Keratinocyte (primary cell): ENCODE data around the gene NXT1. TPM values are rescaled to one million over a fixed set of nuclear protein-coding genes. Genes with fewer than 3 reads are reported as not detected.

Source experiments
- DNase-seq: peaks from one replicate; pipeline ENCODE4 v3.0.0-alpha.2; 2011; ENCODE audit warnings: low read depth, missing footprints, low spot score
- FAIRE-seq: peaks from 2 replicates; lab custom pipeline; 2011; peaks lifted over from hg19 to GRCh38; lab: Jason Lieb, UNC
- H2AFZ ChIP-seq: 2 replicates; pipeline ENCODE4 v1.6.0; 2012; ENCODE audit warnings: low read length, control low read depth, inconsistent platforms; ENCODE audit not compliant: control insufficient read depth
- H3K27ac ChIP-seq: 2 replicates; pipeline ENCODE4 v1.5.1; 2011; ENCODE audit warnings: low read length; ENCODE audit not compliant: control insufficient read depth, insufficient read depth
- H3K27me3 ChIP-seq: 3 replicates; pipeline ENCODE4 v1.6.0; 2011; ENCODE audit warnings: low read length; ENCODE audit not compliant: control insufficient read depth, insufficient read depth; ENCODE audit errors: extremely low read depth
- H3K36me3 ChIP-seq, 2 experiments: 2 replicates in 1 of 2; 3 replicates in 1 of 2; pipeline ENCODE4 v1.5.1; 2011; ENCODE audit warnings: low read length in 2 of 2, mild to moderate bottlenecking in 1 of 2; ENCODE audit not compliant: control insufficient read depth in 2 of 2, insufficient read depth in 2 of 2; ENCODE audit errors: extremely low read depth in 1 of 2
- H3K4me1 ChIP-seq: 3 replicates; pipeline ENCODE4 v1.5.1; 2011; ENCODE audit warnings: low read length; ENCODE audit not compliant: control insufficient read depth, insufficient read depth; ENCODE audit errors: extremely low read depth
- H3K4me2 ChIP-seq: 3 replicates; pipeline ENCODE4 v1.6.0; 2011; ENCODE audit warnings: low read depth, low read length; ENCODE audit not compliant: control insufficient read depth, insufficient read depth; ENCODE audit errors: extremely low read depth
- H3K4me3 ChIP-seq, 3 experiments: fragments of 200-600 bp in 1 of 3; sonication (generic) in 1 of 3; 2 replicates in 2 of 3; 3 replicates in 1 of 3; pipeline ENCODE4 v1.5.1; 2011 to 2016; ENCODE audit warnings: low read length in 3 of 3, mild to moderate bottlenecking in 3 of 3, control low read depth in 2 of 3, inconsistent platforms in 1 of 3, low read depth in 1 of 3, mixed read lengths in 1 of 3, mixed run types in 1 of 3, moderate library complexity in 1 of 3; ENCODE audit not compliant: control insufficient read depth in 2 of 3, insufficient read depth in 2 of 3; ENCODE audit errors: extremely low read depth in 1 of 3
- H3K79me2 ChIP-seq: 2 replicates; pipeline ENCODE4 v1.6.0; 2012; ENCODE audit warnings: low read length; ENCODE audit not compliant: control insufficient read depth, insufficient read depth
- H3K9ac ChIP-seq: 3 replicates; pipeline ENCODE4 v1.6.0; 2011; ENCODE audit warnings: low read length; ENCODE audit not compliant: control insufficient read depth, insufficient read depth; ENCODE audit errors: extremely low read depth
- H3K9me1 ChIP-seq: 3 replicates; pipeline ENCODE4 v1.6.0; 2011; ENCODE audit warnings: low read length; ENCODE audit not compliant: control insufficient read depth, insufficient read depth; ENCODE audit errors: extremely low read depth
- H3K9me3 ChIP-seq: 2 replicates; pipeline ENCODE4 v1.5.1; 2012; ENCODE audit warnings: low read depth, low read length; ENCODE audit not compliant: control insufficient read depth
- H4K20me1 ChIP-seq: 3 replicates; pipeline ENCODE4 v1.6.0; 2011; ENCODE audit warnings: low read length; ENCODE audit not compliant: control insufficient read depth, insufficient read depth; ENCODE audit errors: extremely low read depth
- EZH2 ChIP-seq: IDR thresholded peaks from one replicate; pipeline ENCODE4 v1.6.1; 2012; ENCODE audit warnings: inconsistent platforms, mild to moderate bottlenecking, low read length, moderate library complexity
- dilution Hi-C: fragments of 300-500 bp; cut with MboI; formaldehyde crosslinking; loops from one replicate; pipeline ENCODE4 v1.7.0; 2020; ENCODE audit warnings: low sequenced_read_pairs; ENCODE audit not compliant: extremely low pct_ligation_motif_present
- polyA plus RNA-seq, 5 experiments: library from polyadenylated mRNA; depleted of rRNA in 3 of 5; stranded (reverse) in 3 of 5; stranded (forward) in 1 of 5; unstranded in 1 of 5; fragments of >200 nt; gene quantifications; 1 replicate in 1 of 5; 2 replicates in 3 of 5; 3 replicates in 1 of 5; pipeline versions ENCODE4 v1.2.1 to v1.2.3, GENCODE V29; 2011 to 2012; ENCODE audit warnings: missing spikeins in 2 of 5, low read depth in 1 of 5, low replicate concordance in 1 of 5
- TF ChIP-seq, protein P1 (sequence below), 3 experiments: IDR thresholded peaks in 1 of 3; conservative IDR thresholded peaks in 1 of 3; optimal IDR thresholded peaks in 1 of 3; 2 replicates in 2 of 3; 3 replicates in 1 of 3; pipeline versions ENCODE3 to v1.5.1; 2011; ENCODE audit warnings: low read length in 3 of 3, mild to moderate bottlenecking in 3 of 3, moderate library complexity in 2 of 3, control low read depth in 1 of 3, inconsistent platforms in 1 of 3; ENCODE audit not compliant: insufficient read depth in 2 of 3; ENCODE audit errors: extremely low read depth in 1 of 3

Gene NXT1
- polyA plus RNA-seq, 1 donor (not counting 4 experiments of a cell fraction or from before 2014, with no cell fraction given): 25.8 TPM

DNA sequence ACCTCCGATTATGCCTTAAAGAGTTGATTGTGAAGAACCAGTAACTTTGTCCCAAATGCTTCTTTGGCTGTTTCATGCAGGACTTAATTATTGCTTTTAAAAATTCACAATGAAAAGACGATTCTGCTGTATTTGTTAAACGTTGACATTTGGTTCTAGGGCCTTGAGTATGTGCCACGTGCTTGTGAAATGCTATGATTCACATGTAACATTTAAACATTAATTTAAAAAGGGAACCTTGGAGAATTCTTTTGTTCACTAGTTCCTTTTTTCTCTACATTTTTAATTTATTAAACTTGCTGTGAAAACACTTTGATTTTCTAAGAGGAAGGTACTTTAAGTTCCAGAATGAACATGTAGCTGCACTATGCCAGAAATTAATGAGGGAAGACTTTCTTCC, 20.9 kb downstream of the NXT1 start:
- Histone ChIP-seq H3K79me2 (peaks cover 18% of the 10 kb centered on the region), H2AFZ (no peak overlapping the region), H3K4me2 (no peak overlapping the region), H3K27me3 (no peaks in the 10 kb centered on the region), H3K9ac (no peak overlapping the region), H3K4me3 (no peak overlapping the region), H4K20me1 (peaks cover 3% of the 10 kb centered on the region), H3K27ac (no peak overlapping the region), H3K9me3 (no peaks in the 10 kb centered on the region), H3K4me1 (peaks cover 16% of the 10 kb centered on the region), H3K36me3 (peaks cover 30 to 39% of the 10 kb centered on the region in 2 experiments), H3K9me1 (no peaks in the 10 kb centered on the region)
- no peak for DNase-seq
- TF ChIP-seq EZH2: no peak
- TF ChIP-seq, protein P1, sequence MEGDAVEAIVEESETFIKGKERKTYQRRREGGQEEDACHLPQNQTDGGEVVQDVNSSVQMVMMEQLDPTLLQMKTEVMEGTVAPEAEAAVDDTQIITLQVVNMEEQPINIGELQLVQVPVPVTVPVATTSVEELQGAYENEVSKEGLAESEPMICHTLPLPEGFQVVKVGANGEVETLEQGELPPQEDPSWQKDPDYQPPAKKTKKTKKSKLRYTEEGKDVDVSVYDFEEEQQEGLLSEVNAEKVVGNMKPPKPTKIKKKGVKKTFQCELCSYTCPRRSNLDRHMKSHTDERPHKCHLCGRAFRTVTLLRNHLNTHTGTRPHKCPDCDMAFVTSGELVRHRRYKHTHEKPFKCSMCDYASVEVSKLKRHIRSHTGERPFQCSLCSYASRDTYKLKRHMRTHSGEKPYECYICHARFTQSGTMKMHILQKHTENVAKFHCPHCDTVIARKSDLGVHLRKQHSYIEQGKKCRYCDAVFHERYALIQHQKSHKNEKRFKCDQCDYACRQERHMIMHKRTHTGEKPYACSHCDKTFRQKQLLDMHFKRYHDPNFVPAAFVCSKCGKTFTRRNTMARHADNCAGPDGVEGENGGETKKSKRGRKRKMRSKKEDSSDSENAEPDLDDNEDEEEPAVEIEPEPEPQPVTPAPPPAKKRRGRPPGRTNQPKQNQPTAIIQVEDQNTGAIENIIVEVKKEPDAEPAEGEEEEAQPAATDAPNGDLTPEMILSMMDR (optimal IDR thresholded peaks at IDR 0.05 in 1 of 3, IDR thresholded peaks at IDR 0.05 in 1 of 3, conservative IDR thresholded peaks at IDR 0.05 in 1 of 3; ENCODE audit: extremely low read depth in 1 of 3, insufficient read depth in 2 of 3, low read length in 3 of 3): no peak
- no peak for FAIRE-seq
- dilution Hi-C loops: no loop called here

DNA sequence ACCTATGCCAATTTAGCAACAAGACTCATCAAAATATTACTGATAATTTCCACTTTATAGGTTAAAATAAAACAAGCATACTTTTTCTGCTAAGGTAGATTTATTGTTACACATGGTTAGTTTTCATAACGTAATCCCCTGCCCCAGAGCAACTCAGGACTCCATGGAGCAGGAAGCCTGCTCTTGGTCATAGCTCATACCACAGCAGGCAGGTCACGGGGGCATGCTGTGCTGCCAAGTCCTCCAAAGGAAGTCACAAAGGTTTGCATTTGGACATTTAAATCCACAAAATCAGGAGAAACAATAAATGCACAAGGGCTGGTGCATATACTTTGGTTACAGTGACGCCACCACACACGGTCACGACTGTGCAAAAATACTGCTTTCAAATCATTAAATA, 23.9 kb downstream of the NXT1 start:
- no peaks in the 10 kb centered on the region for H3K9me3 ChIP-seq
- TF ChIP-seq EZH2: no peak
- TF ChIP-seq, protein P1 (optimal IDR thresholded peaks at IDR 0.05 in 1 of 3, IDR thresholded peaks at IDR 0.05 in 1 of 3, conservative IDR thresholded peaks at IDR 0.05 in 1 of 3; ENCODE audit: extremely low read depth in 1 of 3, insufficient read depth in 2 of 3, low read length in 3 of 3): no peak
- H3K36me3 ChIP-seq: peaks cover 23 to 33% of the 10 kb centered on the region in 2 experiments
- FAIRE-seq: no peak
- H3K4me3 ChIP-seq: no peak overlapping the region
- no peak overlapping the region for H3K9ac ChIP-seq
- no peaks in the 10 kb centered on the region for H4K20me1 ChIP-seq
- H3K4me2 ChIP-seq: no peak overlapping the region
- H3K79me2 ChIP-seq: peaks cover 3% of the 10 kb centered on the region
- no peaks in the 10 kb centered on the region for H3K27me3 ChIP-seq
- no peaks in the 10 kb centered on the region for H3K9me1 ChIP-seq
- dilution Hi-C loops: no loop called here
- H2AFZ ChIP-seq: no peak overlapping the region
- H3K27ac ChIP-seq: no peak overlapping the region
- no peaks in the 10 kb centered on the region for H3K4me1 ChIP-seq
- no peak for DNase-seq
